ENCODE results near the gene DAB2IP. TPM values are rescaled to one million over a fixed set of nuclear protein-coding genes. Genes with fewer than 3 reads are reported as not detected.

DAB2IP gene
- total and polyA plus RNA-seq, 2 donors: 16.8 to 42.3 TPM

DNA sequence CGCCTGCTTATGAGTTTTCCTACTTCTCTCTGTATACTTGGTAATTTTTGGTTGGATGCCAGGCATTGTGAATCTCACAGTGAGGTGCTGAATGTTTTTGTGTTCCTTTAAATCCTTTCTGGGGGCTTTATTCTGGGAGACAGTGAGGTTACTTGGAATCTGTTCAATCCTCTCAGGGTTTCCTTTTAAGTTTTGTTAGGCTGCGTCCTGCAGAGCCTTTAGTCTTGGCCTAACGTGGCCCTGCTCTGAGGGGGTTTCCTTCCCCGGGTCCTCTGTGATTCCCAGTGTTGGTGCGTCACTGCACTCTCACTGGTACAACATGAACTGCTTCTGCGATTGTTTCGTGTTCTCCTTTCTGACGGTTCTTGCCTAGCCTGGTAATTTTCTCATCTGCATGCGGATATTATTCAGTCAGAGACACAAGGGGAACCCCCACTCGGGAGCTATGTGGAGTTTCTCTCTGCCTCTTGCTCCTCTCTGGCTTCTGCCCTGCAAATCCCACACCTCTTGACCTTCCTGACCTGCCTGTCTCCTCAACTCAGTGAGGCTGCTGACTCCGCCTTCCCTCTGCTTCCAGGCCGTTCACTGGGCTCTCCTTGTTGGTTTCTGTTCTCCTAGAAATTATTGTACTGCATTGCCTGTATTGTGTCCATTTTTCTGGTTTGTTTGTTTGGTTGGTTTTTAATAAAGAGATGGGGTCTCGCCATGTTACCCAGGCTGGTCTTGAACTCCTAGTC, 128.1 kb downstream of the DAB2IP start:
- no peaks in the 10 kb centered on the region for H3K4me1 ChIP-seq (ENCODE audit: insufficient read depth)
- WGBS: 64% methylated on average over 13 of the region's 13 CpGs
- peaks cover 13% of the 10 kb centered on the region for H3K36me3 ChIP-seq (ENCODE audit: insufficient read depth)
- H3K4me3 ChIP-seq (ENCODE audit: low read depth, low read length): no peak overlapping the region
- no peak overlapping the region for H3K27ac ChIP-seq (ENCODE audit: low read depth)
- no peak for DNase-seq (ENCODE audit: extremely low spot score)

GRCh38 chr9:121780177-121781040, 129.0 kb downstream of the DAB2IP start:
- DNase-seq (ENCODE audit: extremely low spot score): no peak
- Histone ChIP-seq H3K4me1 (ENCODE audit: insufficient read depth) (no peaks in the 10 kb centered on the region), H3K36me3 (ENCODE audit: insufficient read depth) (peaks cover 13% of the 10 kb centered on the region), H3K4me3 (ENCODE audit: low read depth, low read length) (no peak overlapping the region), H3K27ac (ENCODE audit: low read depth) (no peak overlapping the region)
- 91% methylated on average over 17 of the region's 17 CpGs for WGBS

- WGBS: 93% methylated on average over 8 of the region's 8 CpGs
- no peak overlapping the region for H3K27ac ChIP-seq (ENCODE audit: low read depth)
- H3K36me3 ChIP-seq (ENCODE audit: insufficient read depth): peaks cover 9% of the 10 kb centered on the region
- DNase-seq (ENCODE audit: extremely low spot score): no peak
- H3K4me1 ChIP-seq (ENCODE audit: insufficient read depth): no peaks in the 10 kb centered on the region
- H3K4me3 ChIP-seq (ENCODE audit: low read depth, low read length): no peak overlapping the region
Observed at GRCh38 chr9:121781145-121781548, 129.7 kb downstream of the DAB2IP start.

DNA sequence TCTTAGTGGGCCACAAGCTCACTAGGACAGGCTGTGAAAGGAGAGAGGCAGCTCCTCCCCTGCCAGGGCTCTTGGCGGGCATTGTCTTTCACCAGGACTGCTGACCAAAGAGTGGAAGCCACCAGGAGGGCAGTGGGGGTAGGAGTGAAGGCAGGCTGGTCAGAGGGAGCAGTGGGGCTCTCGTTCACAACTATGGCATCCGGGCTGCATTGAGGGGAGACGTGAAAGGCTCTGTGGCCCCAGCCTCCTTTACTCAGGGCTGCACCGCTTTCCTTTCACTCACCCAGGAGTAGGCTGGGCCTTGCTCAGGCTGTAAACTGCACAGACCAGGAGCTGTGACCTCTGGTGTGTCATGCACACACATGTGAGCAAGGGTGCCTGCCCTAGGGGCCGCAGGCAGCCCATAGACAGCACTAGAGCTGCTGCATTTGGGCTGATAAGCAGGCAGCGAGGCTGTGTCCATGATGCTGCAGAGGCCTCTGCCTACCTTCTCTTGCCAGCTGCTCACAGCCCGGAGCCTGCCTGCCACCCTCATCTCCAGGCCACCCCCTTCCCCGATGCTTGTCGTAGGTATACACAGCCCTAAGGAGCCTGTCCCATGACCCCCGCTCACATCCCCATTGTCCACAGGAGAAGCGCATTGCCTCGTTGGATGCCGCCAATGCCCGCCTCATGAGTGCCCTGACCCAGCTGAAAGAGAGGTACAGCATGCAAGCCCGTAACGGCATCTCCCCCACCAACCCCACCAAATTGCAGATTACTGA, 130.4 kb downstream of the DAB2IP start:
- H3K36me3 ChIP-seq (ENCODE audit: insufficient read depth): peaks cover 5% of the 10 kb centered on the region
- no peak overlapping the region for H3K27ac ChIP-seq (ENCODE audit: low read depth)
- no peak overlapping the region for H3K4me3 ChIP-seq (ENCODE audit: low read depth, low read length)
- 96% methylated on average over 17 of the region's 17 CpGs for WGBS
- DNase-seq (ENCODE audit: extremely low spot score): no peak
- H3K4me1 ChIP-seq (ENCODE audit: insufficient read depth): no peaks in the 10 kb centered on the region

- Histone ChIP-seq H3K36me3 (ENCODE audit: insufficient read depth) (peaks cover 5% of the 10 kb centered on the region), H3K4me3 (ENCODE audit: low read depth, low read length) (no peak overlapping the region), H3K27ac (ENCODE audit: low read depth) (no peak overlapping the region), H3K4me1 (ENCODE audit: insufficient read depth) (no peaks in the 10 kb centered on the region)
- WGBS: 94% methylated on average over 17 of the region's 17 CpGs
- no peak for DNase-seq (ENCODE audit: extremely low spot score)
Observed at GRCh38 chr9:121782514-121783110, 131.2 kb downstream of the DAB2IP start.

DNA sequence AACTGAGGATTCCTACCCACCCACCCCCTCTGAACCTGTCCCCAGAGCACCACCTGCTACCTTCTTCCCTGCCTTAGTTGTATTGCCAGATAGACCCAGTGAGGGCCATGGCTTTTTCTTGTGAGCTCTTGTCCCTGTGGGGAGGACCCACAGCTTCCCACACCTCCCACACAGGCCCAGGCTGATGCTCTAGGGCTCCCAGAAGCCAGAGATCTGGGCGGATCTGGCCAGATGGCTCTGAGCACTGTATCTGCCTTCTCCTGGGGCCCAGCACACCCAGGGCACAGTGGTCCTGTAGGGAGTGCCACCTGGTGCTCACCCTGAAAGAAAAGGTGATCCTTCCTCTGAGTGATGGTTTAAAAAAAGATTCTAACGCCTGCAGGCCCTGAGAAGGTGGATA, 131.7 kb downstream of the DAB2IP start:
- H3K27ac ChIP-seq (ENCODE audit: low read depth): no peak overlapping the region
- H3K36me3 ChIP-seq (ENCODE audit: insufficient read depth): peaks cover 5% of the 10 kb centered on the region
- DNase-seq (ENCODE audit: extremely low spot score): no peak

GRCh38 chr9:121783521-121784507, 132.4 kb downstream of the DAB2IP start:
- H3K4me1 ChIP-seq (ENCODE audit: insufficient read depth): no peaks in the 10 kb centered on the region
- H3K36me3 ChIP-seq (ENCODE audit: insufficient read depth): peaks cover 5% of the 10 kb centered on the region
- no peak overlapping the region for H3K4me3 ChIP-seq (ENCODE audit: low read depth, low read length)
- H3K27ac ChIP-seq (ENCODE audit: low read depth): no peak overlapping the region
- DNase-seq (ENCODE audit: extremely low spot score): no peak
- WGBS: 75% methylated on average over 26 of the region's 26 CpGs

More for the DNA sequence above, 131.7 kb downstream of the DAB2IP start:
- no peaks in the 10 kb centered on the region for H3K4me1 ChIP-seq (ENCODE audit: insufficient read depth)
- H3K4me3 ChIP-seq (ENCODE audit: low read depth, low read length): no peak overlapping the region
- 88% methylated on average over 2 of the region's 2 CpGs for WGBS

DNA sequence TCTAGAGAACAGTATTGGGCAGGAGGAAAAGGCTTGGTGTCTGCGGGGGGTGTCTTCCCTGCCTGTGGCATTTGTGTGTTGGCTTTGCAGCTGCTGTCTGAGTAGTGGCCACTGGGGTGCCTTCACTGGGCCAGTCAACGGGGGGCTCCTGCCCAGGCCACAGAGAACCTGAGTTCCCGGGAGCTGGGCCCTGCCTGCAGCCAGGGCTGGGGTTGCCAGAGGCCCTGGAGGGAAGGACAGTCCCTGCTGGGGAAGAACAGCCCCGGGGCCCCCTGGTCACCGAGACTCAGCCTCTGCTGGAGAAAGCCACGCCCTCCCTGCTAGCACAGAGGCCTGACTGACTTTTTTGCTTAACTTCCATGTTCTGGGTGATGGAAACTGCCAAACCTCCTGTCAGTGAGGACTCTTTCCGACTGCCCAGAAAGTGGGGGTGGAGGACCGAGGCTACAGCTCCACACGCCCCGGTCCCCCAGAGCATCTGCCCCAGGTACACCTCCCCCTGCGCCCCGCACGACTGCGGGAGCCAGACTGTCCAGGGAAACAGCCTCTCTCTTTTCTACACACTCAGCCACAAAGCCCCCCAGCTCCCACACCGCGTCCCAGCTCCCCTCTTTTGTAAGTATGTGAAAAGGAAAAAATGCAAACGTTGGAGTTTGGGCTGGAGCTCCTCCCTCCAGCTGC, 133.4 kb downstream of the DAB2IP start:
- DNase-seq (ENCODE audit: extremely low spot score): no peak
- Histone ChIP-seq H3K4me1 (ENCODE audit: insufficient read depth) (no peaks in the 10 kb centered on the region), H3K27ac (ENCODE audit: low read depth) (no peak overlapping the region), H3K4me3 (ENCODE audit: low read depth, low read length) (no peak overlapping the region), H3K36me3 (ENCODE audit: insufficient read depth) (peaks cover 5% of the 10 kb centered on the region)
- 72% methylated on average over 17 of the region's 17 CpGs for WGBS

DNA sequence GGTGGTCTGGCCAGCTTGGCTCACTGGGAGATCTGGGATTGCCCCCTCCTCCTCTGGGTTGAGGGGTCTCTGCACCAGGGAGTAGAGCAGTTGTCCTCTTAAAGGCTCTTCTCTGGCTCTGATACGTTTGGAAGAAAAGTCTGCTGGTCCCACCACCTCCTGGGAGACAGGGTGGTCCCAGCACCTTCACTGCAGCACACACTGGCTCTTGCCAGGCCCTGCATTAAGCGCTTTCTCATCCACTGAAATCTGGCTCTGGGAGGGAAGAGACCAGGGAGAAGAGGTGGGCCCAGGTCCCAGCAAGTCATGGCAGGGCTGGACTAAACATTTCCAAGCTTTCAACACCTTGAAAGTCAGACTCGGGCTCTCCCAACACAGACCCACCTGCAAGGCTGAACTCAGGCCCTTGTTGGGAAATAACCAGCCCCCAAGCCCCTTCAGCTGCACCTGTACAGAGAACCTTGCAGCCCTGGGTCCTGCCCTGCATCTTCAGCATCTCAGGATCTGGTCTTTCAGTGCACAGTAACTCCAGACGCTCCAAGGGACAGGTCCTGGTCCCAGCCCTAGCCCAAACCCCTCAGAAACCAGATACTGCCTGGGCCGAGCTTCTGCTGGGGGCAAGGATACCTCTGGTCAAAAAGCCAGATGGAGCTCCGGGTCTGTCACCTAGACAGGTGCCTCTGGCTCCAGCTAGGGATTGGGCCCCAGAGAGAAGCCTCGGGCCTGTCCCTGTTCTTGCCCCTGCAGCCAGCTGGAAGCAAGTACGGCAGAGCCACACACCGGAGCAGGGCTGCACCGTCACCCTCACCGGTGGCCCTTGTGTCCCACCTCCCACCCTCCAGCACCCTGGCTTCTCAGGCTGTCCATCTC, 134.5 kb downstream of the DAB2IP start:
- H3K36me3 ChIP-seq (ENCODE audit: insufficient read depth): peaks cover 5% of the 10 kb centered on the region
- no peak for DNase-seq (ENCODE audit: extremely low spot score)
- H3K4me3 ChIP-seq (ENCODE audit: low read depth, low read length): no peak overlapping the region
- no peaks in the 10 kb centered on the region for H3K4me1 ChIP-seq (ENCODE audit: insufficient read depth)
- H3K27ac ChIP-seq (ENCODE audit: low read depth): no peak overlapping the region
- 87% methylated on average over 11 of the region's 11 CpGs for WGBS

DNA sequence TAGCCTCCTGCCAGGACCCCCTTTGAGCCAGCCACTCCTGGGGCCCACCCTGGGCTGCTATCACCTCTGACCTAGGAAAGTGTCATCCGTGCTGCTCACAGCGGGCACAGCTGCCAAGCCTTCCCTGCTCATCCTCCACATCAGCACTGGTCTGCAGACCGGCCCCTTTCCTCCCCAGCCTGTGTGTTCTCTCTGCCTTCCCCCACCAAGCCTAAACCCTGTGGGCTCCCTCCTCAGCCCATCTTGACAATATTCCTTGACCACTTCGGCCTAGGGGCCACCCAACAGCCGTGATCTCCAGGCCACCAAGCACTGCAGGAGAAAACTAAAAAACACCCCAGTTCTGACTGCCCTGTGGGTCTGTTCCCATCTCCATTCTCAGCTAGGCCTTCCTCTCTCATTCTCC, 135.1 kb downstream of the DAB2IP start:
- Histone ChIP-seq H3K36me3 (ENCODE audit: insufficient read depth) (peaks cover 3% of the 10 kb centered on the region), H3K4me1 (ENCODE audit: insufficient read depth) (no peaks in the 10 kb centered on the region), H3K27ac (ENCODE audit: low read depth) (no peak overlapping the region), H3K4me3 (ENCODE audit: low read depth, low read length) (no peak overlapping the region)
- 90% methylated on average over 5 of the region's 5 CpGs for WGBS
- DNase-seq (ENCODE audit: extremely low spot score): no peak

DNA sequence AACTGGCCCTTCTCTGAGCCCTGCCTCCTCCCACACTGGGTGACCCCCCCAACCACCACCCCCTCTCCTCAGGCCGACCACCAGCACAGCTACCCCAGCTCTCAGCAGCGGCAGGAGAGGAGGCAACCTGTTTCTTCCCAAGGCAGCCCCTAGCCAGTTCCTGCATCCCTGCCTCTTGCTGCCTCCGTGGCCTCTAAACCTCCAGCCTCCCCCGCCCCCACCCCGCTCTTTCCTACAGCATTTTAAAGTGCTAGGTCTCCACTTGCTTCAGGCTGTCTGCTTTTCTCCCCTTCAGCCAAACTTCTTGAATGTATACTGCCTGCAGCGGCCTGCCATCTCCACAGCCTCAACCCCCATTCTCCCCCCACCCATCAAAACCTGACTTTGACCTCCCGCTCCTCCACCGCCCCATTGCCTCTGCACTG, 135.6 kb downstream of the DAB2IP start:
- H3K4me3 ChIP-seq (ENCODE audit: low read depth, low read length): no peak overlapping the region
- no peak overlapping the region for H3K27ac ChIP-seq (ENCODE audit: low read depth)
- 81% methylated on average over 8 of the region's 8 CpGs for WGBS
- no peak for DNase-seq (ENCODE audit: extremely low spot score)
- H3K36me3 ChIP-seq (ENCODE audit: insufficient read depth): no peaks in the 10 kb centered on the region
- H3K4me1 ChIP-seq (ENCODE audit: insufficient read depth): no peaks in the 10 kb centered on the region

Data from urinary bladder (tissue), 4 donors.